T-helper 1 cell (primary cell): ENCODE results near the gene STAT4.
"Not testable (repeated sequence)": the region's sequence is repeated elsewhere in the genome, so short reads cannot be mapped to it uniquely, and the experiment has no call there.

Source experiments
- DNase-seq, 5 donors: peaks; one replicate each; pipeline ENCODE4 v3.0.0-alpha.2; 2012 to 2020

The STAT4 gene

DNA sequence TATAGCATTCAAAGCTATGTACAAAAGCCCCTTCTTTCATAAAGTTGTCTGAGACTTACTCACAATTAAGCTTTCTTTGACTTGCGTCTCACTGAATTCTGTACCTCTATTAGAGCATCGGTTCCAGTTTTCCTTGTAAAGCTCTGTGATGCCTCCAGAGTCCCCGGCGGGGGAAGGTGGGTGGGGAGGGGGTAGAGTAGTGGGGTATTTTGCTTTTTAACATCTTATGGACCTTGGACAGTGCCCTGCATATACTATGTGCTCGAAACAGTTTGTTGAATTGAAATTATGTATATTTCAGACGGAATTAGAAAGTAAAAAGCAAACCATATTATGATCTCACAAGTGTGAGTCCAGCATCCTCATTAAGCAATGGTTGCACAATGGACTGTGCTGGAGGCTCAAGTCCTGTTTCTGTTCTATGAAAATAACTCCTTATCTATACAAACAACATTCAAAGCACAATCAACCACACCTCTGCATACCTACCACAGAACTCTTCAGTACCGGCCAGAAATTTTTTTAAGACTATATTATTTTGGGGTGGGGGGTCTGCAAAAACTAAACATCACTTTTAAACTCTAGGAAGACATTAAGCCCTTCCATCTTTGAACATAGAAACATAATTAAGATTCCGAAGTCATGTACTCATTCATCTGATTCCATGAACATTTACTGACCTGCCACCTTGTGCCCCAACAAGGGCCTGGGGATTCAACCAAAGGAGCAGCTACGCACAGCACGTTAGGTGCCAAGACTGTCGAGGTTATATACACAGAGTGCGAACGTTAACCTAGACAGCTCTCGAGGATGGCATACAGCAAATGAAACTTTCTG is 137.7 kb downstream of the STAT4 start:
- DNase-seq = no peak

DNA sequence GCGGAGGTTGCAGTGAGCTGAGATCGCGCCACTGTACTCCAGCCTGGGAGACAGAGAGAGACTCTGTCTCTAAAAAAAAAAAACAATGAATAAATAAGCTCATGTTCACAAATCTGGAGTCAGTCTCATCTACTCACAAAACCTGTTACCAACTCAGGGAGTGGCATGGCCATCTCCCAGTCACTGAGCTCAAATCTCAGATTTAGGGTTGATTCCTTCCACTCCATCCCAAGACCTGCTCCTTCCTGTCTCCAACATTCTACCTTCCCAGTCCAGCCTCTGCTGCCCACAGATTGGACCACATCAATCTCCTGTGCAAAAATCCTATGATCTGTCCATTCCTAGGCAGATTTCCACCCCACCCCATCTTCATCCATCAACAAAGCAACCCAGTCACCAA is 138.4 kb downstream of the STAT4 start:
- no peak for DNase-seq

DNA sequence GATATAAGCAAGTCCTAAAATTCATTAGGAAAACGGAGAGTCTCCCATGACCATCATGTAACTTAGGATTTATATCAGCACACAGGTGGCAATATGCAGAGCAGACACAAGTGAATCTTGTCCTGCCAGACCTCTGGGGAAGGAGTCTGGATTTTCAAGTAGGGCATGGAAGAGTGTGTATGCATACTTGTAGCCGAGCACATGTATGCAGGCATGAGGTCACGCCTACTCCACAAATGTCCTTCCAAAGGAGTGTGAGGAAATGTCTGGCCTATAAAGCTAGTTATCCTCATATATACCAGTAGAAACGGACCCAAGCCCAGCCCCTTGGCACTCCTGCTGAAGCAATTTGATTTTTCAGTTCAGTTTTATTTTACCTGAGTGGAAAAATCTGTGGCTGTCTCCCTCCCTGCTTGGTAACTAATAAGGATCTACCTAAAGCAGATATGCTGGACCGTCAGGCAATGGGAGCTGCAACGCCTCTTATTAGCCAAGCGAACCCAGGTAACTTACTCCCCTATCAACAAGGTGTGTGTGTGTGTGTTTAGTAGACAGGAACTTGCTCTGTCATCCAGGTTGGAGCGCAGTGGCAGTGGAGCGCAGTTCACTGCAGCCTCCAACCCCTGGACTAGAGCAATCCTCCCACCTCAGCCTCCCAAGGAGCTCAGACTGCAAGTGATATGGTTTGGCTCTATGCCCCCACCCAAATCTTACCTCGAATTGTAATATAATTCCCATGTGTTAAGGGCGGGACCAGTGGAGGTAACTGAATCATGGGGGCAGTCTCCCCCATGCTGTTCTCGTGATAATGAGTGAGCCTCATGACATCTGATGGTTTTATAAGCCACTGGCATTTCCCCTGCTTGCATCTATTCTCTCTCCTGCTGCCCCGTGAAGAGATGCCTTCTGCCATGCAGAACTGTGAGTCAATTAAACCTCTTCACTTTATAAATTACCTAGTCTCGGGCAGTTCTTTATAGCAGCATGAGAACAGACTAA is 139.6 kb downstream of the STAT4 start:
- no peak for DNase-seq

DNA sequence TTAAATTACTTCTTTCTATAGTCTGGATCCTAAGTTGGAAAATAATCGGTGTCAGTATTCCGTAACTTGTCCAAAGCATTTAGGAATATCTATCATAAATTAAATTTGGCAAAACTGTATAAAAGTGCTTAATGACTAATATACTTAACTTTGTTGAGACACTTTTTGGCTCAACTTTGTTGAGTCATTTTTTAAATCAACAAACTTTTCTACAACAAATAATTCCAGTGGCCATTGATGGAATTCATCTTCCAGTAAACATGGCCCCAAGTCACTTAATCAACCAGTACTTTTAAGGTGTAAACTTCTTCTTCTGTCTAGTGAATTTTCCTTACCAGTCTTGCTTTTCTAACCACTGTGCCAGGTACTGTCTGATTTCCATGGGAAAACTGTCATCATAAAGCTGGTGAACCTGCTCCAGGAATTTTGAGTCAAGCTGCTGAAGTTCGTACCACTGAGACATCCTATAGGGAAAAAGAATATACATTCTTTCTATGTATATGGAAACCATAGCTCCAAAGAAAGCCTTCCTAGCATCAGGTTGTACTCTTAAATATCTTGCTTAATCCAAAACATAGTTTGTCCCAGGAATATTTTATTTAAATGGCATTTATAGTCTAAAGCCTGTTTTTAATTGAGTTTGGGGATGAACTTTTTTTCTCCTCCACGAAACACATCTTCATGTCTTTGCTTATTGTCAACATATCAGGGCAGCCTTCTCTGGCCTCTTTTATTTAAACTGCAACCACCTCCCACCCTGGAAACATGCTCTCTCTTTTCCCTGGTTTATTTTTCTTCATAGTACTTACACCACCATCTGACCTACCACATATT is 141.0 kb downstream of the STAT4 start:
- no peak for DNase-seq

DNA sequence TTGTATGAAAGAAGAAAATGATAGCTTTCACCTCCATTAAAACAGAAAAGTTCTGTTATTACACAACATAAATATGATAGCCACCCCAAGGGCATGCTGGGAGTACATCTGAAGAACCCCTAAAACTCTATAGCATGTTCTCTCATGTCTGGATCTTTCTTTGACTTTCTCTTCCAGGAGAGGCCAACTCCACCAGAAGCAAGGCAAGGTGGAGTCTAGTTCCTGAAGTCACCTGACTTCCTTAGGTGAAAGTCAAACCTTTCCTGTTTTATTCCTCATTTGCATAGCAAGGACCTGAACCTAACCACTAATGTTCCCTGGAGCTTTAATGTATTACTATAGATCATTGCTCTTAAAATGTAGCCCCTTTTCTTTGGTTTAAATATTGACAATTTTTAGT is 142.5 kb downstream of the STAT4 start:
- DNase-seq = no peak

DNA sequence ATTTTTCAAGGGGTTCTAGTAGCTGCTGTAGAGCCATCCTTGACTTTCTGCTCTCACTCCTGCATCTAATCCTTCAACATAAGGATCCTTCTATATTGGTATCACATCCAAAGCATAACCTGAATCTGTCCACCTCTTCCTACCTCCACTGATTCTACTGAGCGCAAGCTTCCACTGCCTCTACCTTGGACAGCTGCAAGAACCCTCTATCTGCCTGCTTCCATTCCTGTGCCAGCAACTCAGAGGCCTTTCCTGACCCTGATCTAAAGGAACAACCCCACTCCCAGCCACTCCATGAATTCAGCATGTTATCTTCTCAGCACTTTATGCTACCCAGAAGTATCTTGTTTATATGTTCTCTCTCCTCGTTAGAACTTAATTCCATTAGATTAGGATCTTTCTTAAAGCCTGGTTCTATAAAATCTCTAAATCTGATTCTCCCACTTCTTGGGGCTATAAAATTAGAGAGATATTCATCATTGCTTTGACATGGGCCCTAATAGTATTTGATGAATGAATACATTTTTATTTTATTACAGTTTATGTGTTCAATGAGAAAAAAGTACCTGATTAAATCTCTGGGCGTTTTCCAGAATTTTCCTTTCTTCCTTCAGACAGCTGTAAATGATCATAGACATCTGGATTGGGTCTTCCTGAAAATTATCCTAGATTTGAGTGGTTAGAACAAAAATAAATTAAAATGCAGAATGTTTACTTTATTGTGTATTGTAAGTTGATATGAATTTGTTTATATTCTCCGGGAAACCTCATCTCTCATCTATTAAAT is 143.6 kb downstream of the STAT4 start:
- DNase-seq = no peak

DNA sequence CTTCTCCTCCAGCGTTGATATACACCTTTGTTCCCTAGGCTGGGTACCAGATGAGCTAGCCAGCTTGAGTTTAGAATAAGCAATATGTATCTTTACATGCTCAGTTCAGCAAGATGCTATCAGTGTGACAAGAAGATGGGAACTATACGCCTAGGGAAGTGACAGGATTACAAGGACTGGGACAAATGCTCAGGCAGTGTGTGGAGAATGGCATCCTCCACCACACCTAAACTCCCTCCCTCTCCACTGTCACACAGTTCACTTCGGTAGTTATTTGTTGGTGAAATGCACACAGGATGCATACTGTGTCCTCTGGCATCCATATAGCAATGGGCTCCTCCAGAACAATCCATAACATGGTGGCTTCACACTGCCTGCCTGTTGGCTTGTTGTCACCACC is 144.5 kb downstream of the STAT4 start:
- DNase-seq = no peak

DNA sequence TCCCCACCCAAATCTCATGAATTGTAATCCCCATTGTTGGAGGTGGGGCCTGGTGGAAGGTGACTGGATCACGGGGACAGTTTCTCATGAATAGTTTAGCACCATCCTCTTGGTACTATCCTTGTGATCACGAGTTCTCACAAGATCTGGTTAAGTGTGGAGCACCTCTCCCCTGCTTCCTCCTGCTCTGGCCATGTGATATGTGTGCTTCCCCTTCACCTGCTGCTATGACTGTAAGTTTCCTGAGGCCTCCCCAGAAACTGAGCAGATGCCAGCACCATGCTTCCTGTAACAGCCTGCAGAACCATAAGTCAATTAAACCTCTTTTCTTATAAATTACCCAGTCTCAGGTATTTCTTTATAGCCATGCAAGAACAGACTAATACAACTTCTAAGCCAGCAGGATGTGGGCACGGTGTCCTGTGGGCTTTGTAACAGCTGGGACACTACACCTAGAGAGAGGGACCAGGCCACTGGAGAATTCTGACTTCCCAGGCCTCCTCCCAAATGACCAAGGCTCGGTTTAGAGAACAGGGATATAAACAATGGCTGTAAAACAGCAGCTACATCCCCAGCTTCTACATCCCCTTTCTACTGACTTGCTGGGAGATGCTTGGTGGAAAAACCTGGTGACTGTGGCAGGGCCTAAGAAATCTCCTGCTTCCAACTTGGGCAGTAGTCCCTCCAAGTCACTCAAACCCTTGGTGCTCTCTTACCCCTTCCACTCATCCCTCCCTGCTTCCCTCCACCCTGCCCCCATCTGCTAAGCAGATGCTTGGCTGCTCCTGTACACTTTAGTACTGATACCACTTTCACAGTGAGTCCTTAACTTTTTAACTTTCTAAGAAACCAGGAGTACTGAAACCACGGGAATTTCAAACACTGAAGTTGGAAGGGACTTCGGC is 147.1 kb downstream of the STAT4 start:
- DNase-seq = no peak

DNA sequence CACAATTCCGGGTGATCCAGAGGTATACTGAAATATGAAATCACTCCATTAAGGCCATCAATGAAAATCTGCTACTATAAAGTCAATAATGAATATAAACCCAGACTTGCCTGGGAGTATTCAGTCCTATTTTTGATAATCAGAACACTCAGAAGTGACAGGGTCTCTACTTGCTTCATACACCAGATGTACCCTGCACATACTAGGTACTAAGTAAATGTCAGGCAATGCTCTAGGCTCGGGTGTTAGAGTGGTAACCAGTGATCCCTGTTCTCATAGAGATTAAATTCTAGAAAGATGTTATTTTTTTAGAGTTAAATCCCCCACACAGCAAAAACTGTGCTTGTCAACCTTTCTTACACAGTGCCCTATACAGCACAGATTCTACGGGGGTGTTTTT is 149.2 kb downstream of the STAT4 start:
- DNase-seq = no peak

DNA sequence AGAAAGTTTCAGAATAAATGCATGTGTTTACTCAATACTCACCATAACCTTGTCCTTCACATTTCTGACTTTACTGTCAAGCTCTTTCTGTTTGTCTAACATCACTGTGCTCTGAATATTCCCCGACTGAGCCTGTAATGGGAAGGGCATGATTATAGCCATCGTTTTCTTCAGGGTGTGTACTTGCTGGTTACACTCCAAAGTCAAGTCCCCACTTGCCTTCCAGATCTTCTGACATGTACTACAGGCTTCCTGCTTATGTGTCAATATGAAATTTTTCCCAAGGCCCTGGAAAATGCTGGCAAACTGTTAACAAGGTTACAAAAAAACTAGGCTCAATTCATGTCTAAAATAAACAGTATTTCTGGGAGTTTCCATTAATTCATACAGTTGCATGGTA is 149.8 kb downstream of the STAT4 start:
- no peak for DNase-seq

DNA sequence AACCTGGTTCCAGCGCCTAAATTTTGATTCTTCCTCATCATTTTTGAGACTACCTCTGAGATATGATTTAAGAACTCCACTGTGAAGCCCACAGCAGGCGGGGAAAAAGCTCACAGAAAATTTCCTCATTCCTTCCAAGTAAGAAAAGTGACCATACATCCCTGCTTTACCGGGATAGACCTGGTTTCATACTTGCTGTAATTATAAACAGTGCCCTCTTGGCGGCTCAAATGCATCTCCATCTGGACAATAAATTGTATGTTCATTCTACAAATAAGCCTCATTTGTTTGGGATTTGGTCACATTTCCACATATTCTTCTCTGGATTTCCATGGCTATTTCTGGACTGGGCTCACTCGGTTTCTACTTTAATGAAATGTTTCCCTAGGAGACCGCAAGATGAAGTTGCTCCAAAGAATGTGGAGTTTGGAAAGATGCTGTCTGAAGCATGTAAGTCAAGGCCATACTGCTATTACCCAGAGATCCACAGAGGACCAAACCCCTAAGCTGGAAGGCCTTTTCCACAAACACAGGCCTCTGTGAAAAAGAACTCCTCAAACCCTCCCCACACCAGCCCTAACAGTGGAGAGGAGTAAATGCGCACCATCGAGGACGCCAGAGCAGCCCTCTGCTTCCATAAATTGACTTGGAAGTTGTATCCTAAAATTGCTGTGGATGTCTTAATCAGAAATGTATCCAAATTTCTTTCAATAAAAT is 150.7 kb downstream of the STAT4 start:
- DNase-seq = no peak

DNA sequence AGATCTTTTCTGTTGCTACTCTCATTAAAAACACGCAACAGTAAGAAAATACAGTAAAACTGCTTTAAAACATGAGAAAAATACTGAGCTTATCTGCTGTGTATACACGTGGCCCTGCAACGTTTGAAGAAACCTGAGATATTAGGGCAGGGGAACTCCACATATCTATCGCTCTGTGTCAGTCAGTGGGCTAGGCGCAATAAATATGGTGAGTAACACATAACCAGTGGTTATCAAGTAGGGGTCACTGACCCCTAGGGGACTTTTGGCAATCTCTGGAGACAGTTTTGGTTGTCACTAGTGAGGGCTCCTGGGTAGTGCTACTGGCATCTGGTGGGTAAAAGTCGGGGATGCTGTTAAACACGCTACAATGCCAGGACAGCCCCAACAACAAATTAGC is 151.7 kb downstream of the STAT4 start:
- DNase-seq = no peak

DNA sequence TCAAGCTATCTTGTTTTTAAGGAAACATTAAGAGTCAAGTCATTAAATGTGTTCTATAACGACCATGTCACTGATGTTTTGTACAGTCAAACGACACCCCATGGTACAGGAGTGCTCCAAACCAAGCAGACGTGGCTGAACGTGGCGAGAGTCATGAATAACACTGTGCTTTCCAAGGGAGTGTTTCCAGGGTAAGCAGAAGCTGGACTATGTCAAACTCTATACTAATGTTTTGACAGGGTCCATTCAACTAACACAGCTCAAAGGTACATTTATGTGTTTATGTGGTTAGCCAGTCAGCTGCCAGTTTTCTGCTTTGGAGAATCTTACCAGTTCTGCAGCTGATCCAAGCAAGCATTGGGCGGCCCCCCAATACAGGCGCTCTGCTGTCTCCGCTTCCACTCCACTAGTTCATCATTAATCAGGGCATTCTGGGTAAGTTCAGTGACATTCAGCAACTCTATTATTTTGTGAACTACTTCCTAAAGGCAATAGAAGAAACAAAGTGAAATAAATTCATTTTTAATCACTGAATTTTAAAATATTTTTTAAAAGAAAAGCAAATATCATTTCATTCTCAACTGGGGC is 153.2 kb downstream of the STAT4 start:
- no peak for DNase-seq

DNA sequence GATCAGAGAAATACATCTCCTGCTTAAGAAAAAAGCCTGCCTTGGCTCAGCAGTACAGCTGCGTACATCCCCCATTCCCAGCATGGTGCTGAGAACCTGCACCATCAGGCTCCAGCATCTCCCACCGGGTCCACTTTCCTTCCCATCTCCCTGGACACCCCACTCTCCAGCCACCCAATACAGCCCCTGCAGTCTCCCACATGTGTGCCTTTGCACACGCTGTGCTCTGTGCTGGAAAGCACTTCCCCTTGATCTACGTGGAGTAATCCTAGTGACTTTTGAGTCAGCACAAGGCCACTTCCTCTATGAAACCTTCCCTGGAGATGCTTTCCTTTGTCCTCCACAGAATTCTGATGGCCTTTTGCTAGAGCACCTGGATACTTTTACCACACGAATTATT is 153.8 kb downstream of the STAT4 start:
- DNase-seq = no peak

DNA sequence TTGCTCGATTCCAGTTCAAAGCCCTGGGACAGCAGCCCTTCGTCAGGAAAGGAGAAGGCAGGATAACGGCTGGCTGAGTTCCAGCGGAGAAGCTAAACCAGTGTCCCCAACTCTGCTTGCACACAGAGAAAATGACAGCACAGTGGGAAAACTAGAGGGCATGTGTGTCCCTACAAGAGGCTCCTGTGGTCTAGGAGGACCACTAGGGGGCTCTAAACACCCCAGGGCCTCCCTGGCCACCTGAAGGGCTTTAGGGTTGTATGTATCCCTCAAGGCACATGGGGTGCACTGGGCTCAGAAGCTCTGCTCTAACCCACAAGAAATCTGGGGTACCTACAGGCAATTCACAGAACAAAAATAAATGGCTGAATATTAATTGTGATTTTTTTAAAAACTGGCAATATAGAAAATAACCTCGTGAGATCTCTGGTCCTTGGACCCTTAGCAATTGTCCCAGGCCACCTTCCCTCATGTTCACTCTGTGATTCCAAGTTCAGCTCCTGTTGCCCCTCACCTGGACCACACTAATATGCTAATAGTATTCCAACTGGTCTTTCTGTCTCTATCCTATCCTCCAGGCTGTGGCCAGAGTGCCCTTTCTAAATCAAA is 154.4 kb downstream of the STAT4 start:
- peak in 3 of 5 donors; percentile 14 to 51 (median 27) for DNase-seq

DNA sequence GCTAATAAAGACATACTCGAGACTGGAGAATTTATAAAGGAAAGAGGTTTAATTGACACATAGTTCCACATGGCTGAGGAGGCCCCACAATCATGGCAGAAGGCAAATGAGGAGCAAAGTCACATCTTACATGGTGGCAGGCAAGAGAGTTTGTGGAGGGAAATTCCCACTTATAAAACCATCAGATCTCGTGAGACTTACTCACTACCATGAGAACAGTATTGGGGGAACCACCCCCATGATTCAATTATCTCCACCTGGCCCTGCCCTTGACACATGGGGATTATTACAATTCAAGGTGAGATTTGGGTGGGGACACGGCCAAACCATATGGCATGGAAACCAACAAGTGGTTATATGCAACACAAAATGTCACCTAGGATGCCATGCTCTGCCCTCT is 155.5 kb downstream of the STAT4 start:
- not testable (repeated sequence) for DNase-seq

DNA sequence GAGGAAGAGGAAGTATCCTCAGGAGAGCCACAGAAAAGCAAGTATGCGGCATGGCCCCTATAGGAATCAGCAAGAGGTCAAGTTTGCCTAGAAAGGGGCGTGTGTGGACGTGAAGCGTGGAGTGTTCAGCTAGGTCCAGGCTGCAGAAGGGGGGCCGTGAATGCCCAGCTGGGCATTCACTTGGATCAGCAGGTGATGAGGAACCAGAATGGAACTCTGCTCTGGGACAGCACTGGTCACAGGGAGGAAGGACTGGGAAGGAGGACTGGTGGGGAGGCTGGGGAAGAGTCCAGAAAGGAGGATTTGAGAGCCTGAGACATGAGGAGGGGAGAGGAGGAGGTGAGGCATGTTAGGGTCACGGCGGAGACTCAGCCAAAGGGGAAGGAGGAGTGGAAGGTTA is 156.6 kb downstream of the STAT4 start:
- DNase-seq = no peak

DNA sequence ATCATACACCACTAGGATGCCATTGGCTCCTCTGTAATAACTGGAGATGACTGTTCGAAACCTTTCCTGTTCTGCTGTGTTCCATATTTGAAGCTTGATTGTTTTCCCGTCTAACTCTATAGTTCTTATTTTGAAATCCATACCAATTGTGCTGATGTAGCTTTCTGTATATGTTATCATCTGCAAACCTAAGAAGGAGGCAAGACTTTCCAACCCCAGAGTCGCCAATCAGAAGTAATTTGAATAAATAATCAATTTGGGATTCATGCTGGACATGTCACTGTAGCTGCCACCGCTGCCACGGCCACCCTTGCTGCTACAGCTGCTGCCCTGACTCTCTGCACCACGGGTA is 157.5 kb downstream of the STAT4 start:
- DNase-seq = no peak

DNA sequence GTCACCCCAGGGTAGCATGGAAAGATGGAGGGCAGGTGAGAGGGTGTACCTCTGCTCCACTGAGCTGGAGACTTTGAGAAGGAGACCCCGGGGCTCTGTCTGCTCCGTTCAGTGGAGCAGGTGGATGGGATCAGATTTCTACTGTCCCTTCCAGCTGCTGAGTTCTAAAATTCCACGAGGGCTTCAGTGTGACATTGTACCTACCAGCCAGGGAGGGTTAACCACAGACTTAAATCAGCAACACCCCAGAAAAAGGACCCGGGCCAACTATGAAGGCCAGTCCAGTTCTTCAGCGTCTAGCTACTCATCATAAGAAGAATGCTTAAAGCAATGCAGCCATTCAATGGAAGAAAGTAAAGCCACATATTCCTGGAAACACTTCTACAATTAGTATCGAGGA is 160.7 kb downstream of the STAT4 start:
- DNase-seq = no peak
